Glutamatergic neuron (in vitro differentiated cells): Measurements from ENCODE around the gene PARN. TPM values are rescaled to one million over a fixed set of nuclear protein-coding genes. Genes with fewer than 3 reads are reported as not detected.

Source experiments
- DNase-seq: peaks from one replicate; pipeline ENCODE4 v3.0.0; 2022
- H3K27ac Mint-ChIP-seq: one replicate; pipeline ENCODE4 v1.8.0; 2020; ENCODE audit warnings: mild to moderate bottlenecking, mixed read lengths, inconsistent platforms; ENCODE audit not compliant: unreplicated experiment
- H3K27me3 Mint-ChIP-seq: one replicate; pipeline ENCODE4 v1.8.0; 2020; ENCODE audit warnings: mild to moderate bottlenecking, moderate library complexity, mixed read lengths, inconsistent platforms; ENCODE audit not compliant: unreplicated experiment
- H3K36me3 Mint-ChIP-seq: one replicate; pipeline ENCODE4 v1.8.0; 2020; ENCODE audit warnings: mild to moderate bottlenecking, mixed read lengths, inconsistent platforms; ENCODE audit not compliant: unreplicated experiment
- H3K4me1 Mint-ChIP-seq: one replicate; pipeline ENCODE4 v1.8.0; 2020; ENCODE audit warnings: mild to moderate bottlenecking, low read depth, mixed read lengths, inconsistent platforms; ENCODE audit not compliant: unreplicated experiment
- H3K4me3 Mint-ChIP-seq: one replicate; pipeline ENCODE4 v1.8.0; 2020; ENCODE audit warnings: mild to moderate bottlenecking, mixed read lengths, inconsistent platforms; ENCODE audit not compliant: unreplicated experiment
- H3K9me3 Mint-ChIP-seq: one replicate; pipeline ENCODE4 v1.8.0; 2020; ENCODE audit warnings: mild to moderate bottlenecking, moderate library complexity, mixed read lengths, inconsistent platforms; ENCODE audit not compliant: unreplicated experiment
- total RNA-seq: library from RNA; stranded (reverse); fragmentation: NEBNext Ultra II Directional; extraction: Animal tissue kit (Norgen Biotek cat#: 25700); gene quantifications from one replicate; pipeline ENCODE4 v1.2.1, GENCODE V29; 2021; ENCODE audit not compliant: unreplicated experiment
- TF ChIP-seq, protein P1 (sequence below): fragments of 200-600 bp; sonication (generic); IDR thresholded peaks from one replicate; pipeline ENCODE4 v1.5.0; 2021; ENCODE audit not compliant: partially characterized antibody, unreplicated experiment

Gene PARN
- total RNA-seq, 1 donor from 2014 or later = 26.2 TPM

DNA sequence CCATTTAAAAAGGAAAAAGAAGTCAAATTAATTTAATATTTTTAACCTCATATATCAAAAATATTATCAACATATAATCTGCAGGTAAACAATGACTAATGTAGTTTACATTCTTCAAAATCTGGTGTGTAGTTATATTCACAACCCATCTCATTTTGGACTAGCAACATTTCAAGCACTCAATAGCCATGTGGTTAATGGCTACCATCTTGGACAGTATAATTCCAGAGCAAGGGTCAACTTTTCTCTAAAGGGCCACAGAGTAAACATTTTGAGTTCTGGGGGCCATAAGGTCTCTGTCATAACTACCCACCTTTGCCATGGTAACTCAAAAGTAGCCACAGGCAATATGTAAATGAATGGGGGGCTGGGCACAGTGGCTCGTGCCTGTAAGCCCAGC, 153.9 kb downstream of the PARN start:
- peaks cover 2% of the 10 kb centered on the region for H3K4me1 Mint-ChIP-seq
- TF ChIP-seq, protein P1, sequence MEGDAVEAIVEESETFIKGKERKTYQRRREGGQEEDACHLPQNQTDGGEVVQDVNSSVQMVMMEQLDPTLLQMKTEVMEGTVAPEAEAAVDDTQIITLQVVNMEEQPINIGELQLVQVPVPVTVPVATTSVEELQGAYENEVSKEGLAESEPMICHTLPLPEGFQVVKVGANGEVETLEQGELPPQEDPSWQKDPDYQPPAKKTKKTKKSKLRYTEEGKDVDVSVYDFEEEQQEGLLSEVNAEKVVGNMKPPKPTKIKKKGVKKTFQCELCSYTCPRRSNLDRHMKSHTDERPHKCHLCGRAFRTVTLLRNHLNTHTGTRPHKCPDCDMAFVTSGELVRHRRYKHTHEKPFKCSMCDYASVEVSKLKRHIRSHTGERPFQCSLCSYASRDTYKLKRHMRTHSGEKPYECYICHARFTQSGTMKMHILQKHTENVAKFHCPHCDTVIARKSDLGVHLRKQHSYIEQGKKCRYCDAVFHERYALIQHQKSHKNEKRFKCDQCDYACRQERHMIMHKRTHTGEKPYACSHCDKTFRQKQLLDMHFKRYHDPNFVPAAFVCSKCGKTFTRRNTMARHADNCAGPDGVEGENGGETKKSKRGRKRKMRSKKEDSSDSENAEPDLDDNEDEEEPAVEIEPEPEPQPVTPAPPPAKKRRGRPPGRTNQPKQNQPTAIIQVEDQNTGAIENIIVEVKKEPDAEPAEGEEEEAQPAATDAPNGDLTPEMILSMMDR = no peak
- peaks cover 6% of the 10 kb centered on the region for H3K36me3 Mint-ChIP-seq
- no peak for DNase-seq
- no peaks in the 10 kb centered on the region for H3K27me3 Mint-ChIP-seq
- H3K9me3 Mint-ChIP-seq = peaks cover 2% of the 10 kb centered on the region
- no peak overlapping the region for H3K4me3 Mint-ChIP-seq
- H3K27ac Mint-ChIP-seq = no peak overlapping the region

DNA sequence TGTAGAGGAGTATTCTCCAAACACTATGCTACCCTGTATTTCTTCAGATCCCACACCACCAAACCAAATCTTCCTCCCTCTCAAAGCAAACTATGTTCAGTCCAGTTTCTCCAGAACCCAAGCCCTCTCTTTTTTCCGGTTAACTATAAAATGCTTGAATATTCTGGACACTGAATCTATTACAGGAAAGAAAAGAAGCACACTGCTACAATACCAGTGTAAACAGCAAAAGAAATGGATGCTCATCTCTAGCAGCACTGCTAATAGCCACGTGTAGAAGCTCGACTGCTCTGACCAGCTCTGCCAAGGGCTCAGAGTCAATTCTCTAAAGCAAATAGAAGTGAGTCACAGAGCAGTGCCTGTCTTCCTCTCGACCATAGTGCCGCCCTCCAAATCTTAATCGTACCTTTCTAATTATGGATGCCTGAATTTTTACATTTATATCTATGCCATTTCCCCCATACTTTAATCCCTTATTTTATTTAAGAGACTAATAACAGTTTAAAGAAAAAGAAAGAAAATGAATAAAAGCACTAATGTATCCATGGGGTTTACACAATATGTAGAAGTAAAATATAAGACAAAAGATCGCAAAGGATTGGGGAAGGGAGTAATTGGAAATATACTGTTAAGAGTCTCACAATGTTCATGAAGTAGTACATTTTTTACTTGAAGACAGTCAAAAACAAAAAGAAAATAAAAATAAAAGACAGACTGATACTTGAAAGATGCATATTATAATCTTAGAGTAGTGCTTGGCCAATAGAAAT, 154.5 kb downstream of the PARN start:
- Mint-ChIP-seq H3K4me1 (peaks cover 2% of the 10 kb centered on the region), H3K27me3 (no peaks in the 10 kb centered on the region), H3K27ac (no peak overlapping the region), H3K36me3 (peaks cover 6% of the 10 kb centered on the region), H3K9me3 (peaks cover 2% of the 10 kb centered on the region), H3K4me3 (no peak overlapping the region)
- TF ChIP-seq, protein P1 = no peak
- DNase-seq = no peak

DNA sequence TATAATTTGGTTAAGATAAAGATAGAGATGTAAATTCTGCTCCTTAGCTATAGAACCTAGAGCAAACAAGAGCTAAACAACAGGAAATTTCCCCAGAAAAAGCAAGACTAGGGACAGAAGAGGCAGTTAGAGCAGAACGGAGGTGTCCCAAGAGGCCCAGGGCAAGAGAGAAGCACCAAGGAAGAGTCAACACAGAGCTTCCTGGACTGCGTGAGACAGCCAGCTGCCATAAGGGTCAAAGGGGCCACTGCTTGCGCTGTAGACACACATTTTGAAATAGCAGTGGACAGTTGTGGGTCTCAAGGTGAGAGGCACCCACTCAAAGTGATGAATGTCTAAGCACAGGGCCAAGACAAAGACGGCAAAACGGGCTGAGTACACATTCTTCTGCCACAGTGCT, 156.6 kb downstream of the PARN start:
- TF ChIP-seq, protein P1 = no peak
- no peak overlapping the region for H3K27ac Mint-ChIP-seq
- peaks cover 2% of the 10 kb centered on the region for H3K4me1 Mint-ChIP-seq
- peaks cover 2% of the 10 kb centered on the region for H3K9me3 Mint-ChIP-seq
- no peaks in the 10 kb centered on the region for H3K36me3 Mint-ChIP-seq
- H3K27me3 Mint-ChIP-seq = peaks cover 2% of the 10 kb centered on the region
- H3K4me3 Mint-ChIP-seq = no peak overlapping the region
- no peak for DNase-seq

DNA sequence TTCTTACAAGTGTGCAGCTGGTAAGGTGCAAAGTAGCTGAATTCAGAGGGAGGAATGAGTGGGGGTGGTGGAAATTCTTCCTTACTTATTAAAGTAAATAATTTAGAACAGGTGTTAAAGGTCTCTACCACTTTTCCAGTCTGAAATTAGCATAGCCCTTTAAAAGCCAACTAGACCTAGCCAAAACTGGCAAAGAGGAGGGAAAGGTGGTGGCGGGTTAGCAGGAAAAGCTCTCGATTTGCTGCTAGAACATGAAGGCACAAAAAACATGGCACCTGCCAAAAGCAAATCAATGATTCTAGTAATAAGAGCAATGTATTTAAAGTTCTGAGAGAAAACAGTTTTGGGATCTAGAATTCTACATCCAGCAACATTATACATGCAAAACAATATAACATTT, 157.7 kb downstream of the PARN start:
- no peak overlapping the region for H3K27ac Mint-ChIP-seq
- no peak for DNase-seq
- TF ChIP-seq, protein P1 = no peak
- H3K9me3 Mint-ChIP-seq = peaks cover 2% of the 10 kb centered on the region
- no peaks in the 10 kb centered on the region for H3K36me3 Mint-ChIP-seq
- peaks cover 2% of the 10 kb centered on the region for H3K27me3 Mint-ChIP-seq
- H3K4me1 Mint-ChIP-seq = peaks cover 2% of the 10 kb centered on the region
- no peak overlapping the region for H3K4me3 Mint-ChIP-seq

DNA sequence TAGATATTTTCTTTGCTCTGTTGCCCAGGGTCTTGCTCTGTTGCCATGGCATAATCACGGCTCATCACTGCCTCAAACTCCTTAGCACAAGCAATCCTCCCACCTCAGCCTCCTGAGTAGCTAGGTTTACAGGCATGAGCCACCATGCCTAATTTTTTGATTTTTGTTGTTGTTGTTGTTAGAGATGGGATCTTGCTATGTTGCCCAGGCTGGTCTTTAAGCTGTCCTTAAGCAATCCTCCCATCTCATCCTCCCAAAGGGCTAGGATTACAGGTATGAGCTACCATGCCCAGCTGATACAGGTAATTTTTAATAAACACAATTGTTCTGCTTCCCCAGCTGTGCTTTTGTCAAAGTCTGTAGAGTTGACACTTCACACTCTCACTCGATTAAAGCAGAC, 159.3 kb downstream of the PARN start:
- Mint-ChIP-seq H3K4me1 (peaks cover 2% of the 10 kb centered on the region), H3K27me3 (peaks cover 2% of the 10 kb centered on the region), H3K36me3 (no peaks in the 10 kb centered on the region), H3K27ac (no peak overlapping the region), H3K4me3 (no peak overlapping the region), H3K9me3 (no peaks in the 10 kb centered on the region)
- no peak for DNase-seq
- TF ChIP-seq, protein P1 = no peak
